Suppressor macrophage (primary cell): ENCODE measurements around the gene TRAM2.
A peak's percentile ranks its signal among the peaks of the same experiment; 100 is the strongest.

Experiments
- DNase-seq, 4 experiments: peaks; one replicate each; pipeline ENCODE4 v3.0.0-alpha.2; 2020 to 2022

Gene TRAM2

GRCh38 chr6:52508261-52508739 is 68.6 kb downstream of the TRAM2 start:
- DNase-seq = no peak

- DNase-seq = no peak
Observed at GRCh38 chr6:52507557-52508260, 69.2 kb downstream of the TRAM2 start.

- DNase-seq = no peak
Observed at GRCh38 chr6:52506476-52506875, 70.4 kb downstream of the TRAM2 start.

GRCh38 chr6:52505726-52506409 is 71.0 kb downstream of the TRAM2 start:
- peak; percentile 35 to 55 (median 40) for DNase-seq

- peak; percentile 22 to 48 (median 38) for DNase-seq
Observed at GRCh38 chr6:52504782-52505136, 72.1 kb downstream of the TRAM2 start.

GRCh38 chr6:52503851-52504781 is 72.7 kb downstream of the TRAM2 start:
- DNase-seq = peak; percentile 58 to 72 (median 64)

- no peak for DNase-seq
Observed at GRCh38 chr6:52503323-52503747, 73.5 kb downstream of the TRAM2 start.

- DNase-seq = no peak
Observed at GRCh38 chr6:52502306-52503029, 74.4 kb downstream of the TRAM2 start.

GRCh38 chr6:52500238-52501129 is 76.4 kb downstream of the TRAM2 start:
- DNase-seq = no peak

- no peak for DNase-seq
Observed at GRCh38 chr6:52499681-52500236, 77.1 kb downstream of the TRAM2 start.

- no peak for DNase-seq
Observed at GRCh38 chr6:52499026-52499425, 77.8 kb downstream of the TRAM2 start.

- DNase-seq = no peak
Observed at GRCh38 chr6:52498538-52499017, 78.3 kb downstream of the TRAM2 start.

- no peak for DNase-seq
Observed at GRCh38 chr6:52497652-52498408, 79.0 kb downstream of the TRAM2 start.

GRCh38 chr6:52496631-52497030 is 80.2 kb downstream of the TRAM2 start:
- DNase-seq = no peak

- DNase-seq = no peak
Observed at GRCh38 chr6:52495922-52496321, 80.9 kb downstream of the TRAM2 start.

- no peak for DNase-seq
Observed at GRCh38 chr6:52494298-52495072, 82.4 kb downstream of the TRAM2 start.

GRCh38 chr6:52493669-52494068 is 83.2 kb downstream of the TRAM2 start:
- no peak for DNase-seq

GRCh38 chr6:52491203-52492069 is 85.4 kb downstream of the TRAM2 start:
- peak; percentile 46 to 63 (median 52) for DNase-seq
